Anterior cingulate cortex (tissue), 58 donors: ENCODE measurements around the gene LTB4R2.

Experiments used
- DNase-seq, 58 donors: peaks; one replicate each; lab custom pipeline; 2025; lab: John Stamatoyannopoulos, UW

The LTB4R2 gene

DNA sequence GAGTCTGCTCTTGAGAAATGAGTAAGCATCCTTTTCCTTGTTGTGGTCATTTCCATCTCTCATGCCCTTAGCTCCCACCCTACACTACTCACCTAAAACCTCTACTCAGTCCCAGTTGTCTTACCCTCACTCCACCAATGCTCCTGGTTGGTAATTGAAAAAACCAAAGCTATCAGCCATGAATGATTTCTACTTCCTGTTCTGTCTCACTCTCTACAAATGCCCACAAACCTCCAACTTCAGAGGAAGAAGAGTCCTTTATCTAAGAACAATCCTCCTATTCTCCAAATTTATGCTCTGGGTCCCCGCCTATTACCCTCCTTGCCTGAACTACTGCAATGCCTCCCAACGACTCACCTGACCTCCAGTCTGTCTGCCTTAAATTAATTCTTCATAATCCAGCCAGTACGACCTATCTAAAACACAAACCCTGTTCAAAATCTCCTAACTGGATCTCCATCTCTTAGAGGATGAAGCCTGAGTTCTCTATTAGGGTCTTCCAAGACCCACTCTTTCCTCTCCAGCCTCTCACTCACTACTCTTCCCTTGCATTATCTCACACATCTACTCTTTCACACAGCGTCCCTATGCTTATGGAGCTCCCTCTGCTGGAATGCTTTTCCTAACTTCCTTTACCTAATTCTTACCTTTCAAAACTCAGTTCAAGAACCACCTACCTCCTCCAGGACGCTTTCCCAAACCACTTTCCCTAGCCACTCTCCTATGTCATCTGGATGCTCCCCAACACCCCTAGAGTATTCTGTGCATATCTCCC is 12.6 kb upstream of the LTB4R2 start:
- DNase-seq = peak in 1 of 58 donors; percentile 6

- peak in 8 of 58 donors; percentile 9 to 35 (median 16) for DNase-seq
Measured at GRCh38 chr14:24298892-24299254, 11.1 kb upstream of the LTB4R2 start.

- peak; percentile 38 to 91 (median 81) for DNase-seq
Measured at GRCh38 chr14:24299255-24300191, 10.4 kb upstream of the LTB4R2 start, which contains the start of the genes DHRS1 and NOP9. DHRS1 (minus strand) TSS chr14:24299780; CDS start chr14:24299106, 674 bp downstream. NOP9 (plus strand) TSS chr14:24299850; CDS start chr14:24299955, 105 bp downstream.

DNA sequence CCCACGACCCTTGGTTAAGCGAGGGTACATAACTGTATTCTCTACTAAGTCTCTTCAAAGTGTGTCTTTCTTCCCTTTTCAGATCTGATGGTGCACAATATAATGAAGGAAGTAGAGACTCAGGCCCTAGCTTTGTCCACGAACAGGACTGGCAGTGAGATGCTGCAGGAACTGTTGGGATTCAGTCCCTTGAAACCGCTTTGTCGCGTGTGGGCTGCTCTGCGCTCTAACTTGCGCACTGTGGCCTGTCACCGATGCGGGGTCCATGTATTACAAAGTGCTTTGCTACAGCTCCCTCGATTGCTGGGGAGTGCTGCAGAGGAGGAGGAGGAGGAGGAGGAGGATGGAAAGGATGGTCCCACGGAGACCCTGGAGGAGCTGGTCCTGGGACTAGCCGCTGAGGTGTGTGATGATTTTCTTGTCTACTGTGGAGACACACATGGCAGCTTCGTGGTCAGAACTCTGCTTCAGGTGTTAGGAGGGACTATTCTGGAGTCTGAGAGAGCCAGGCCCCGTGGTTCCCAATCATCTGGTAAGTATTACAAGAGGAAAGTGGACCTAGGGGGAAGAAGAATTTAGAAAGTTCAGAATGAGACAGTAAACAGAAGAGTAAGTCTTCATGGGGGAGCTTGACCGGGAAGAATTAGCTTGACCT is 9.5 kb upstream of the LTB4R2 start:
- no peak for DNase-seq

GRCh38 chr14:24304019-24304387 is 5.9 kb upstream of the LTB4R2 start:
- DNase-seq = no peak

DNA sequence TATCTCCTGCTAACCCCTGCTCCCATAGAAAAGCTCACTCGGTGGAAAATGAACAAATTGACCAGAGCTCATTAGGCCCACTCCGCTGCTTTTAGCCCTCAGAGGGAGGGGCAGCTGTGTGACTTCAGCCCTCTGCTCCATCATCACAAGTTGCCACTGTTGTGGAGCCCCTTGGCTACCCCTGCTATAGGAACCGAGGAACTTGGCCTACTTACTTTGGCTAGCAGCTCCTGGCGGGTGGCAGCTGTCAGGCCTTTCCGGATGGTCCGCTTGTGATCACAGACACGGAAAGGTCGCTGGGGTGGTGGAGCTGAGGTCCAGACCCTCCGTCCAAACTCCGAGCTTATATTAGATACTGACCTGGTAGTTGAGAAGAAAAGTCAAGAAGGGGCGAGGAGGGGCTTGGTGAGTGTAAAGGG is 2.8 kb upstream of the LTB4R2 start:
- no peak for DNase-seq

DNA sequence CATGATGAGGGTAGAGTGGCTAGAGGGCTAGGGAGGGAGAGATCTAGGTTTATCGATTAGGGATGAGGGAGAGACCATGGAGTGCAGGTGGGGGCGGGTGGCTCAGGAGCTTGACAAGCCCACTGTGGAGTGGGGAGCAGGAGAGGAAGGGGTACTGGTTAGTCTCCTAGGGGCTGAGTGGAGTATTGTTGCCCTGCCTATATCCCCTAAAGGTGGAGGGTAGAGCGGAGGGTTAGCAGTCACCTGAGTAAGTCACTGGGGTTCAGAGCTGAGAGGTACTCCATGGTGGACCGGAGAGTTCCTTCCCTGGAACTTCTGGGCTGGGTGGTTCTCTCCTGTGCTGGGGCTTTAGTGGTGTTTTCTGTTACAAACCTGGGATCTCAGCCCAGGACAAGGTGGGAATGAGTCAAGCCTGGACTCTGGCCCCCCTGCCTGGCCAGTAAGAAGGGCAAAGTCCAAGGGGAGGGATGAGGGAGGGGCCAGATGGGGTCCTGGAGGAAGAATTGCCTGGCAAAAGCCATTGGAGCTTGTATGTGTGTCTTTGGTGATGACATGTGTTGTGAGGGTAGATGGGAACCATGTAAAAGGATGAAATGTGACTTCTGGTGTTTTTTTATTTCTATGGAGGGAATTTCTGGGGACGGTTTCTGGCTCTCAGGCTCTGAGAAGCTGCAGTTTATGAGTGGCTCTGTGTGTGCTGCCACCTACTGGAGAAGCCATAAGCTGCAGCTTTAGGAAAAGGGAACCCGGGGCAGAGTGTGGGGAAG is 2.2 kb upstream of the LTB4R2 start, which contains the start of gene CIDEB:
CIDEB (minus strand) TSS at position 403 of the 767 bp plus-strand sequence; CDS start at position 284, 119 bp downstream.
- peak in 35 of 58 donors; percentile 9 to 64 (median 26) for DNase-seq

- peak in 1 of 58 donors; percentile 13 for DNase-seq
Measured at GRCh38 chr14:24308342-24309124, 1.4 kb upstream of the LTB4R2 start.

DNA sequence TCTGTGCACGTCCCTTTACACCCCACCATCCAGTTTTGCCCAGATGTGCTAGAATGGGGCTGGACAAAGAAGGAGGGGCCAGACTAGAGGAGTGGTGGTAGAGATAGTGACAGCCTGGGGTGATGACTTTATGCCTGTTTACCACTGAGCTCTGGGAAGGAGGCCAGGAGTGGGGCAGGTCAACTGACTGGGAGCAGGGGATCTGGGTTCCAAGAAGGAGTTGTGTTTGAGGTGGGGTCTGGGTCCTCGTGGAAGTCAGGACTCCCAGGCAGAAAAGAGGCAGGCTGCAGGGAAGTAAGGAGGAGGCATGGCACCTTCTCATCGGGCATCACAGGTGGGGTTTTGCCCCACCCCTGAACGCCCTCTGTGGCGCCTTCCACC is 315 bp downstream of the LTB4R2 start:
- DNase-seq = no peak

GRCh38 chr14:24310646-24311604 is 985 bp downstream of the LTB4R2 start, which contains the start of gene LTB4R:
LTB4R (plus strand) TSS chr14:24311502; CDS start chr14:24315652, 4,150 bp downstream.
- DNase-seq = peak in 51 of 58 donors; percentile 24 to 83 (median 64)

GRCh38 chr14:24311837-24312615 is 2.1 kb downstream of the LTB4R2 start:
- DNase-seq = peak in 1 of 58 donors; percentile 29

DNA sequence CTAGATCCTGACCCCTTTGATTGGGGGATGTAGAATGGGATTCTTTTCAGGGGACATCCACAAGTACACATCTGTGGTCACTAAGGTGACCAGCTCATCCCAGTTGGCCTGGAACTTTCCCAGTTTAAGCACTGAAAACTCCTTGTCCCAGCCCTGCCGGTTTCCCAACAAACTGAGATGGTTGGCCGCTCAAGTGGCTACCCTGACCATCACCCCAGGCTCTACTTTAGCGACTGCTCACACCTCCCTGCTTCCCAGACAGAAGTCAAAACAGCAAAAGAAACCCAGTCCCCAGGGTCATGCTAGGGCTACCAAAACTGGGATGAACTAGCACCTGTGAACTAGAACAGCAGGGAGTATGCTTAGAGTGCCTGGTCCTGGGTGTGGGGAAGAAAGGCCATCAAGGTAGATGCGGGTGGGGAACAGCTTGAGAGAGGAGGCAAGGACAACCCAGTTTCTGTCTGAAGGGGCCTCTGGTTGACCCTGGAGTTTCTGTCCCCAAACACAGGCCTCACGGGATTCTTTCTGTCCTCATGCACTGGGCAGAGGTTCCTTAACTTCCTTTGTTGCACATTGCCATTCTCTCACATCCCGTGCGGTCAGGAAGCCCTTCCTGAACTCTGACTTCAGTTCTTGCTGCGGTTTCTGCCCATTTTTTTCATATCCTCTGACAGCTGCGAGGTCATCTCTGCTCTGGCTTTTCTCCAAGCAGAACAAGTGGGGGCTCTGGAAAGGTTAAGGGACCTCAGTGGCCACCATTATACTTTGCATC is 3.0 kb downstream of the LTB4R2 start:
- peak in 3 of 58 donors; percentile 25 to 31 (median 28) for DNase-seq

DNA sequence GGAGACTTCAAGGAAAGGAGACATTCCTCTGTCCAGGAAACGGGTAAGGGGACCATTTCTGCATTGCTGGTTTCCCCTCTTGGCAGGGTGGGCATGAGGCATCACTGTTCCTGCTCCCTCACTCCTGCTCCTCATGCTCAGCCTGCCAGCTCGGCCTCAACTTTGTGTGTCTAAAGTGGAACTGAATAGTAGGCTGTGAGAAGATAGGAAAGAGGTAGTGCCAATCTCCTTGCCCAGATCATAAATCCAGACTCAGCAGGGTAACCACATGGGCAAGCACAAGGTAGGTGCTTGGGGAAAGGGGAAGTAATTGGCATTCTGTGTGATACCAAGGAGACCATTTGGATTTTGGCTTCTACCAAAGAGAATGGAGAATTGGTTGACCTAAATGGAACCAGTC is 4.0 kb downstream of the LTB4R2 start:
- DNase-seq = peak in 1 of 58 donors; percentile 19

DNA sequence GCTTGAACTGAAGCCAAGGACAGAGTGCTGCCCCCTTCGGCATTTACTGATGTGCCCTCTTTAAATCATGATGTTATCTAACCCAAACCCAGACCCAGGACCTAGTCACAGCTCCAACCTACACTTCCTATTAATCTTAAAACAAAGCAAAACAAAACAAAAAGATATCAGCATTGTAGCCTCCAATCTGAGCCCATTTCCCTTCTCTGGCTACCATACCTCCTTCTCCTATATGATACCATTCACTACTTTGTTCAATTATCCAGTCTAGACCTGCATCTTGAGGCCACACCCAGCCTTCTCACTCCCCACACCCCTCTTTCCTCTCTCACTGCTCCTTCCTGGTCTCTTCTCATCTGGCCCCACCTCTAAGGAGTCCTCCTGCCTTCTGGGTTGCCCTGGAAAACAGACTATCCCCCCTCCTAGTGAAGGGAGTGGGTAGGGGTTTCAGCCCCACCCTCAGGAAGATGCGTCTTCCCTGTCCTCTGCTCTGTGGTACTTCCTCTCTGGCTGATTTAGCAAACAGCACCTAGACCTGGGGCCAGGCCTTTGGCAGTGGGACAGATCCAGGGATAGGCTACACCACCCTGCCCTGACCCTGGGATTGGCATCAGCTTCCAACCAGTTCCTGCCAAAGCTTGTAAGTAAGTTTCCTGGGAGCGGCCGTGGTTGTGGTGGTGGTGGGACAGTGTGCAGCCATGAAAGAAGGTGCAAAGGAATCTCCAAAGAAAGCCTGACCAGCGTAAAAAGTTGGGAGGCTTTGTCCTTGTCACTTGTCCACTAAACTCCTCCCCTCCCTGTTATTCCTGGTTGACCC is 4.6 kb downstream of the LTB4R2 start:
- DNase-seq = no peak

DNA sequence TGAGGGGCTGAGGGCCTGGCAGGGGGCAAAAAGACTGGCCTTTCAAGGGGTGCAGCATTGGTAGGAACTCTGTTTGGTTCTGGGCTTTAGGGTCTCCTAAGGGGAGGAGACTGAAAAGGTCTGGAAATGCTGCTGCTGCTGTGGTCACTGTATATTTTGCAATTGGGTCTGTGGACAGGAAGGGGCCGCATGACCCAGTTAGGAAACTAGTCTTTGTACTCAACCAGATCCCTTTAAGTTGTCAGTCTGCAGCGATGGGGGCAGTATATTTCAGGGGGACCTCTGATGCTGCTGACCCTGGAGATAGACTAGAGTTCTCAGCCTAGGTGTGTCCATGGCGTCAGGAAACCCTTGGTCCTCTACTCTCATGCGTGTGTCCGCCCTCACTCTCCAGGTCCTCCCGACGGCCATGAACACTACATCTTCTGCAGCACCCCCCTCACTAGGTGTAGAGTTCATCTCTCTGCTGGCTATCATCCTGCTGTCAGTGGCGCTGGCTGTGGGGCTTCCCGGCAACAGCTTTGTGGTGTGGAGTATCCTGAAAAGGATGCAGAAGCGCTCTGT is 5.4 kb downstream of the LTB4R2 start:
- DNase-seq = peak in 2 of 58 donors; percentile 8 to 29
